GM12892 (cell line): ENCODE results near the gene GALK1.

Source experiments
- POLR2A ChIP-seq: IDR thresholded peaks from 2 replicates; pipeline ENCODE4 v1.6.1; 2011; ENCODE audit warnings: low read depth, low read length, control low read depth
- TAF1 ChIP-seq: IDR thresholded peaks from 2 replicates; pipeline ENCODE4 v1.6.1; 2011; ENCODE audit warnings: low read depth, mild to moderate bottlenecking, control low read depth, low read length, borderline replicate concordance

DNA sequence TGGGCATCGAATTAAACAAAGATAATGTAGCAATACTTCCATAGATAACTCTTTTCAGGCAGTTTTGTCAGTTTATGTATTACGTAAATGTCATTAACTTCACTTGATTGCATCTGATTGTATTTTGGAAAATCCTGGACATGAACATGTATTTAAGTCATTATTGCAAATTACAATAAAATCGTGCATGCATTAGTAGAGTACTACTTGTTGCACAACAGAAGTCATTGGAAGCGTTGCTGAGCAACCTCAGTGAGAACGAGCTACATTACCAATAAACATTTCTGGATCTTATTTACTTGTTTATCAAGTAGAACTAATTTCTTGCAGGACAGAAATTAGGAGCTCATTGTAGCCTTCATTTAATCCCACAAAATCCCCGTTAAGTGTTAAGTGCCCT lies 26.3 kb upstream of the GALK1 start:
- no peak for TF ChIP-seq POLR2A
- no peak for TF ChIP-seq TAF1
